RWPE2 (cell line): ENCODE data around the gene GPT2.

ENCODE experiments used
- ATAC-seq: fragments of 200-7000 bp; cut with Tn5 transposase; 3 replicates; pipeline ENCODE4 v1.9.1; 2021; ENCODE audit warnings: low read depth
- DNase-seq: peaks from one replicate; pipeline ENCODE4 v3.0.0-alpha.2; 2020; ENCODE audit warnings: low spot score
- H3K27ac ChIP-seq: fragments of 450-650 bp; 2 replicates; pipeline ENCODE4 v1.5.1; 2017; ENCODE audit warnings: mild to moderate bottlenecking; ENCODE audit not compliant: poor library complexity, severe bottlenecking
- H3K27me3 ChIP-seq: fragments of 250-450 bp; sonication (Bioruptor Pico); 2 replicates; pipeline ENCODE4 v1.5.1; 2021; ENCODE audit warnings: mild to moderate bottlenecking, moderate library complexity; ENCODE audit not compliant: insufficient read depth, poor library complexity, severe bottlenecking
- H3K36me3 ChIP-seq: fragments of 250-450 bp; sonication (Bioruptor Pico); 2 replicates; pipeline ENCODE4 v1.5.1; 2020; ENCODE audit warnings: low read depth, mild to moderate bottlenecking, moderate library complexity
- H3K4me1 ChIP-seq: fragments of 250-450 bp; sonication (Bioruptor Pico); 2 replicates; pipeline ENCODE4 v1.5.1; 2021; ENCODE audit warnings: mild to moderate bottlenecking, moderate library complexity; ENCODE audit not compliant: insufficient read depth, poor library complexity, severe bottlenecking
- H3K4me3 ChIP-seq: fragments of 250-450 bp; sonication (Bioruptor Pico); 2 replicates; pipeline ENCODE4 v1.5.1; 2021; ENCODE audit warnings: mild to moderate bottlenecking, moderate library complexity; ENCODE audit not compliant: severe bottlenecking
- H3K9me3 ChIP-seq: fragments of 250-450 bp; sonication (Bioruptor Pico); 2 replicates; pipeline ENCODE4 v1.5.1; 2021; ENCODE audit warnings: mild to moderate bottlenecking, moderate library complexity; ENCODE audit not compliant: severe bottlenecking
- TF ChIP-seq, protein P1 (sequence below): fragments of 450-650 bp; IDR thresholded peaks from one replicate; pipeline ENCODE4 v1.5.1; 2017; ENCODE audit warnings: mild to moderate bottlenecking, moderate library complexity; ENCODE audit not compliant: poor library complexity, severe bottlenecking

GPT2 gene

DNA sequence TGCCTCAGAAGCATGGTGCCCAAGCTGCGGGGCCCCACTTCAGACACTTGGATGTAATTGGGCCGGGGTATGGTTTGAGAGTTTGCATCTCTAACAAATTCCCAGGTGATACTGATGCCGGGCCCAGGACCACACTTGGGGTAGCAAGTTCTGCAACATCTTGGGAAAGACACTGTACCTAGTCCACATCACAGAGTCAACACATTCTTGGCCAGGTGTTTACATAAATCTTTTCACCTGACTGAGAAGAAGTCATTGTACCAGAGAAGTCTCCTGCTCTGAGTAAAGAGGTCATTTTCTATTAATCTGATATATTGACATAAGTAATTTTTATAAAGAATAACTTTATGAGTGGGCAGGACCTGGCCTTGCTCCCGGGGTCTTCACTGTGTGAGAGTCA, 27.5 kb downstream of the GPT2 start:
- Histone ChIP-seq H3K36me3 (peaks cover 78% of the 10 kb centered on the region), H3K4me1 (no peaks in the 10 kb centered on the region), H3K27ac (no peak overlapping the region), H3K27me3 (no peaks in the 10 kb centered on the region), H3K4me3 (no peak overlapping the region), H3K9me3 (no peaks in the 10 kb centered on the region)
- TF ChIP-seq, protein P1, sequence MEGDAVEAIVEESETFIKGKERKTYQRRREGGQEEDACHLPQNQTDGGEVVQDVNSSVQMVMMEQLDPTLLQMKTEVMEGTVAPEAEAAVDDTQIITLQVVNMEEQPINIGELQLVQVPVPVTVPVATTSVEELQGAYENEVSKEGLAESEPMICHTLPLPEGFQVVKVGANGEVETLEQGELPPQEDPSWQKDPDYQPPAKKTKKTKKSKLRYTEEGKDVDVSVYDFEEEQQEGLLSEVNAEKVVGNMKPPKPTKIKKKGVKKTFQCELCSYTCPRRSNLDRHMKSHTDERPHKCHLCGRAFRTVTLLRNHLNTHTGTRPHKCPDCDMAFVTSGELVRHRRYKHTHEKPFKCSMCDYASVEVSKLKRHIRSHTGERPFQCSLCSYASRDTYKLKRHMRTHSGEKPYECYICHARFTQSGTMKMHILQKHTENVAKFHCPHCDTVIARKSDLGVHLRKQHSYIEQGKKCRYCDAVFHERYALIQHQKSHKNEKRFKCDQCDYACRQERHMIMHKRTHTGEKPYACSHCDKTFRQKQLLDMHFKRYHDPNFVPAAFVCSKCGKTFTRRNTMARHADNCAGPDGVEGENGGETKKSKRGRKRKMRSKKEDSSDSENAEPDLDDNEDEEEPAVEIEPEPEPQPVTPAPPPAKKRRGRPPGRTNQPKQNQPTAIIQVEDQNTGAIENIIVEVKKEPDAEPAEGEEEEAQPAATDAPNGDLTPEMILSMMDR = no peak
- ATAC-seq (no peak), DNase-seq (no peak)

DNA sequence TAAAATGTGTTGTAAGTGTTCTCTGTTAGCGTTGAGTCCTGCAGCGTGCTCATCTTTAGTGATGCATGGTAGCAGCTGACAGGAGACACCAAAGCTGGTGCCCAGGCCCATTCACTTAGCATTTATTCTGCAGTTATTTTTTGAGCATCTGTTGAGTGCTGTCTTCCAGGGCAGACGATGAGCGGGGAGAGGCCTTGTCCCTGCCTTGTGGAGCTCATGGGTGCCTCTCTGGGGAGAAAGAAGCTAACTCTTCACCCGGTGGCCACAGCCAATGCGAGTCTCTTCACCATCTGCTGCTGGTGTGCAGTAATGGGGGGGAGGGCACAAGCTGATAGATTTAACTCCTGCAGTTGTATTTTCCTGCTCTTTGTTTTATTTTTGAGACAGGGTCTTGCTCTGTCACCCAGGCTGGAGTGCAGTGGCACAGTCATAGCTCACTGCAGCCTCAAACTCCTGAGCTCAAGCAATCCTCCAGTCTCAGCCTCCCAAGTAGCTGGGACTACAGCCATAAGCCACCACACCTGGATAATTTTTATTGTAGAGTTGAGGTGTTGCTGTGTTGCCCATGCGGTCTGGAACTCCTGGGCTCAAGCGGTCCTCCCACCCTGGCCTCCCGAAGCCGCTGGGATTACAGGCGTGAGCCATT, 30.5 kb downstream of the GPT2 start:
- Histone ChIP-seq H3K36me3 (peaks cover 87% of the 10 kb centered on the region), H3K9me3 (no peaks in the 10 kb centered on the region), H3K4me1 (no peaks in the 10 kb centered on the region), H3K4me3 (no peak overlapping the region), H3K27ac (no peak overlapping the region), H3K27me3 (no peaks in the 10 kb centered on the region)
- TF ChIP-seq, protein P1 = no peak
- DNase-seq = no peak
- ATAC-seq = no peak

DNA sequence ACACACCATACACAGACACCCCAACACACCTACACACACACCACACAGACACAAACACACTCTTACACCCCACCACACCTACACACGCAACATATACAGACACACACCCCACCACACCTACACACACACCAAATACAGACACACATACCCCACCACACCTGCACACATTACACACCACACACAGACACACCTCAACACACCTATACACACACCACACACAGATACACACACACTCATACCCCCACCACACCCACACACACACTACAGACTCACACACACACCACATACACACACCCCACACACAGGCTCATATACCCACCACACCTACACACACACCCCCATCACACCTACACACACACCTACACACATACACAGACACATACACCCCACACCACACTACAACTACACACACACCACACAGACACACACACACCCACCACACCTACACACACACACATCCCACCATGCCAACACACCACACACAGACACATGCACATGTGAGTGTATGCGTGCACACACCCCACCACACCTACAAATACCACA, 31.4 kb downstream of the GPT2 start:
- H3K27ac ChIP-seq = no peak overlapping the region
- H3K4me3 ChIP-seq = no peak overlapping the region
- peaks cover 86% of the 10 kb centered on the region for H3K36me3 ChIP-seq
- no peaks in the 10 kb centered on the region for H3K27me3 ChIP-seq
- no peak for DNase-seq
- H3K4me1 ChIP-seq = no peaks in the 10 kb centered on the region
- H3K9me3 ChIP-seq = no peaks in the 10 kb centered on the region
- TF ChIP-seq, protein P1 = no peak
- no peak for ATAC-seq

DNA sequence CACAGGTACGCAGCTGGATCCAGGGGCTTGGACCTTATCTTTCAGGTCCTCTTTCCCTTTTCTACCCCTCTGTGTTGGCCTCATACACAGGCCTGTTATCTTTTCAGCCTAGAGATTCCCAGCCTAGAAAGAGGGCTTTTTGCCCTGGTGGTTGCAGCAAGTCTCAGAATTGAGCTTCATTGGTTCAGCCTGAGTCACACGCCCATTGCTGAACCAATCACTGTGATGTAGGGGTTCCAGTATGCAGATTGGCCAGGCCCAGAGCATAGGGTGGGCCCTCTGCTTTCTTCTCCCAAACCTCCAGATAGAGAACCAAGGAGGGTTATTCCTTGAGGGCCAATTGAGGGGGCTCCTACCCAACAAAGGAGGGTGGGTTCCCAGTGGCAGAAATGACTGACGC, 32.8 kb downstream of the GPT2 start:
- DNase-seq (no peak), ATAC-seq (no peak)
- peaks cover 86% of the 10 kb centered on the region for H3K36me3 ChIP-seq
- TF ChIP-seq, protein P1 = no peak
- H3K4me3 ChIP-seq = no peak overlapping the region
- H3K9me3 ChIP-seq = no peaks in the 10 kb centered on the region
- H3K27ac ChIP-seq = no peak overlapping the region
- no peaks in the 10 kb centered on the region for H3K4me1 ChIP-seq
- H3K27me3 ChIP-seq = no peaks in the 10 kb centered on the region

DNA sequence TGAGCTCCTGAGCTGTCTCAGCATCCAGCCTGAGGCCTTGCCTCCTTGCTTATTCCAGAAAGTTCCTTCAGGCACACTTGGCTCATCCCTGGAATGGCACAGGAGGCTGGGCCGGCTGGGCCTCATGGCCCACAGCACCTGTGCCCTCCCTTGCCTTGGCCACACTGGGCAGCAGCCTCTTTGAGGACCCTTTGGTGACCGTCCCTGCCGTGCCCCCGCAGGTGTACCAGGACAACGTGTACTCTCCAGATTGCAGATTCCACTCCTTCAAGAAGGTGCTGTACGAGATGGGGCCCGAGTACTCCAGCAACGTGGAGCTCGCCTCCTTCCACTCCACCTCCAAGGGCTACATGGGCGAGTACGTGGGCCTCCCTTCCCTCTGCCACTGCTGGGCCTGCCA, 34.2 kb downstream of the GPT2 start:
- TF ChIP-seq, protein P1 = no peak
- H3K27ac ChIP-seq = no peak overlapping the region
- DNase-seq (no peak), ATAC-seq (no peak)
- H3K4me3 ChIP-seq = no peak overlapping the region
- no peaks in the 10 kb centered on the region for H3K4me1 ChIP-seq
- no peaks in the 10 kb centered on the region for H3K9me3 ChIP-seq
- peaks cover 88% of the 10 kb centered on the region for H3K36me3 ChIP-seq
- H3K27me3 ChIP-seq = no peaks in the 10 kb centered on the region
